NCI-H226 (cell line): ENCODE measurements around the gene RADIL.

Experiments used
- DNase-seq: peaks from one replicate; pipeline ENCODE4 v3.0.0-alpha.2; 2015

Gene RADIL

GRCh38 chr7:4753598-4754432 lies 129.7 kb downstream of the RADIL start:
- peak; percentile 77 for DNase-seq

GRCh38 chr7:4751398-4751947 lies 132.0 kb downstream of the RADIL start:
- DNase-seq: no peak

GRCh38 chr7:4749798-4750197 lies 133.7 kb downstream of the RADIL start:
- no peak for DNase-seq

- DNase-seq: no peak
Observed at GRCh38 chr7:4749363-4749762, 134.2 kb downstream of the RADIL start.
